Measurements from ENCODE around the gene FNTB. TPM values are rescaled to one million over a fixed set of nuclear protein-coding genes. Genes with fewer than 3 reads are reported as not detected.

Gene FNTB
- total and polyA plus RNA-seq, 9 of the 15 experiments (the other 6 are each of a cell fraction or from before 2014, with no cell fraction given), result 6.9 to 23.2 (median 12.2) TPM

- TF ChIP-seq SMC3 (conservative IDR thresholded peaks at IDR 0.05; ENCODE audit: insufficient read depth, low read depth, low read length) (no peak), PTTG1 (tag; IDR thresholded peaks at IDR 0.05; ENCODE audit: low read depth) (no peak), TEAD2 (tag; IDR thresholded peaks at IDR 0.05) (no peak), CBX2 (IDR thresholded peaks at IDR 0.05; ENCODE audit: insufficient read depth, low read length, poor library complexity, severe bottlenecking) (no peak), PPARD (CRISPR knock-in tag; IDR thresholded peaks at IDR 0.05) (no peak)
Observed at GRCh38 chr14:64994540-64994939, 7.8 kb downstream of the FNTB start (continued).

- no peak for FAIRE-seq
- Histone ChIP-seq H3K4me3 (no peak overlapping the region), H3K9me3 (replicated peaks; ENCODE audit: control insufficient read depth, insufficient read depth, low read depth, low read length) (no peaks in the 10 kb centered on the region), H3K79me2 (ENCODE audit: control insufficient read depth, insufficient read depth, low read length) (peaks cover 21% of the 10 kb centered on the region), H4K20me1 (replicated peaks; ENCODE audit: control insufficient read depth, insufficient read depth, low read length) (no peaks in the 10 kb centered on the region), H3K27ac (ENCODE audit: extremely low read depth, low read depth, low read length) (no peak overlapping the region), H3K9ac (ENCODE audit: insufficient read depth in 1 of 2, low read depth in 2 of 2, low read length in 2 of 2) (no peak overlapping the region), H3K36me3 (ENCODE audit: control insufficient read depth, insufficient read depth, low read length) (no peaks in the 10 kb centered on the region), H3K4me1 (replicated peaks in 1 of 2; ENCODE audit: control insufficient read depth in 2 of 2, insufficient read depth in 2 of 2, low read length in 2 of 2) (no peaks in the 10 kb centered on the region; a peak in 1 of 5 replicates), H3K9me1 (ENCODE audit: control insufficient read depth, insufficient read depth, low read length) (no peaks in the 10 kb centered on the region), H3K27me3 (ENCODE audit: control insufficient read depth in 2 of 2, insufficient read depth in 2 of 2, low read length in 2 of 2) (no peaks in the 10 kb centered on the region), H3K4me2 (ENCODE audit: insufficient read depth, low read length) (no peak overlapping the region), H2AFZ (ENCODE audit: low read depth, low read length) (no peak overlapping the region)
- intact Hi-C loops (cut with micrococcal nuclease), result no loop called here
- in situ Hi-C loops (cut with MboI), result no loop called here
- ATAC-seq, result no peak
- no TSS peak for BruUV-seq (replicated peaks)
- no peak for DNase-seq (ENCODE audit: extremely low read depth in 1 of 4, low spot score in 3 of 4)
- ChIA-PET CTCF (ENCODE audit: low intra/inter-chr PET ratio) (no interaction called here), POLR2A (interaction anchor here (1.1 kb wide), 1 partner anchor 11 kb away, joined by 3 read pairs; no protein-coding TSS in a partner anchor)
- 91% methylated on average over 3 of the region's 3 CpGs for whole genome bisulfite sequencing (ENCODE audit: insufficient coverage, low coverage, missing lambda C conversion rate)
- TF ChIP-seq PCBP2 (IDR thresholded peaks at IDR 0.05; ENCODE audit: low read depth, low read length, poor library complexity, severe bottlenecking) (no peak), TOE1 (IDR thresholded peaks at IDR 0.05; ENCODE audit: borderline replicate concordance) (no peak), TOE1 (CRISPR knock-in tag; IDR thresholded peaks at IDR 0.05; ENCODE audit: borderline replicate concordance, low read depth) (no peak), XRCC5 (IDR thresholded peaks at IDR 0.05; ENCODE audit: low read depth, low read length) (no peak), ZNF592 (IDR thresholded peaks at IDR 0.05) (no peak), ZNF511 (CRISPR knock-in tag; IDR thresholded peaks at IDR 0.05) (no peak), ARID3B (CRISPR knock-in tag; IDR thresholded peaks at IDR 0.05; ENCODE audit: borderline replicate concordance) (no peak)
Observed at GRCh38 chr14:64995291-64995690, 8.6 kb downstream of the FNTB start.

Measured in K562 (cell line).